Activated CD8-positive, alpha-beta T cell treated with anti-CD3 and anti-CD28 coated beads, Interleukin-2, amount 10 ng/mL, durations not matched to agents 7 days and 5 days (primary cell): ENCODE measurements around the gene ZFAND2B. TPM values are rescaled to one million over a fixed set of nuclear protein-coding genes. Genes with fewer than 3 reads are reported as not detected.
"Not testable (repeated sequence)": the region's sequence is repeated elsewhere in the genome, so short reads cannot be mapped to it uniquely, and the experiment has no call there.

Experiments
- ATAC-seq: fragments of 150-1000 bp; cut with Tn5 transposase; one replicate; pipeline ENCODE4 v1.10.0; 2021; ENCODE audit warnings: moderate library complexity
- CTCF ChIA-PET: fragments of 350-600 bp; sonication (Branson Sonifier 250); formaldehyde crosslinking; loops from one replicate; lab custom pipeline; 2021; ENCODE audit warnings: antibody characterized with exemption; lab: Charles Lee
- POLR2A ChIA-PET: fragments of 350-600 bp; sonication (Branson Sonifier 250); formaldehyde crosslinking; loops from one replicate; lab custom pipeline; 2021; ENCODE audit warnings: antibody characterized with exemption; lab: Charles Lee
- DNase-seq: peaks from one replicate; pipeline ENCODE4 v3.0.0-alpha.2; 2020
- H3K27ac Mint-ChIP-seq: one replicate; pipeline ENCODE4 v1.8.0; 2021; ENCODE audit warnings: mild to moderate bottlenecking, mixed read lengths
- H3K27me3 Mint-ChIP-seq: one replicate; pipeline ENCODE4 v1.8.0; 2021; ENCODE audit warnings: low read depth, mixed read lengths
- H3K36me3 Mint-ChIP-seq: one replicate; pipeline ENCODE4 v1.8.0; 2021; ENCODE audit warnings: low read depth, mixed read lengths
- H3K4me1 Mint-ChIP-seq: one replicate; pipeline ENCODE4 v1.8.0; 2021; ENCODE audit warnings: low read depth, mixed read lengths
- H3K4me3 Mint-ChIP-seq: one replicate; pipeline ENCODE4 v1.8.0; 2021; ENCODE audit warnings: mild to moderate bottlenecking, mixed read lengths
- H3K9me3 Mint-ChIP-seq: one replicate; pipeline ENCODE4 v1.8.0; 2022; ENCODE audit warnings: mixed read lengths; ENCODE audit not compliant: insufficient read depth
- total RNA-seq, 2 experiments: library from RNA; stranded (reverse); gene quantifications; one replicate each; pipeline ENCODE4 v1.2.3, GENCODE V29; 2021

The ZFAND2B gene
- total RNA-seq, 2 experiments from 2014 or later = 57.0 to 59.5 TPM

DNA sequence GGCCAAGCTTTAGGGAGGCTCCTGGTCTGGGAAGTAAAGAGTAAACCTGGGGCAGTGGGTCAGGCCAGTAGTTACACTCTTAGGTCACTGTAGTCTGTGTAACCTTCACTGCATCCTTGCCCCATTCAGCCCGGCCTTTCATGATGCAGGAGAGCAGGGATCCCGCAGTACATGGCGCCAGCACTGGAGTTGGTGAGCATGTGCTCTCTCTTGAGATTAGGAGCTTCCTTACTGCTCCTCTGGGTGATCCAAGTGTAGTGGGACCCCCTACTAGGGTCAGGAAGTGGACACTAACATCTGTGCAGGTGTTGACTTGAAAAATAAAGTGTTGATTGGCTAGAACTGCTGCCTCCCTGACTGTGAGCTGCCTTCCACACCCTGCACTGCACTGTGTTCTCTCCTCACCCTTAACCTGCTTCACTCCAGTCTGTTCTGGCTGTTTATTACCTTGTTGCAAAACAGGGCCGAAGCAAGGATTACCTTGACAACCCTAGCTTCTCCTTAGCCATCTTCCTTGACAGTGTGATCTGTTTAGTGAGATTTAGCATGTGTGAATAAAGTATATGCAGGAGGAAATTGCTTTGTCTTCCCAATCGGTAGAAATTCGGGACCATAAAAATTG, 23.3 kb upstream of the ZFAND2B start:
- ChIA-PET CTCF (interaction anchor here (1.9 to 2.7 kb wide), 4 partner anchors 10 to 112 kb away, joined by 8 to 14 read pairs (median 12); partner anchors contain the start of genes NHEJ1 and ZFAND2B), POLR2A (interaction anchor here (0.9 to 4.4 kb wide), 5 partner anchors 10 to 72 kb away, joined by 3 to 37 read pairs (median 6); partner anchors contain the start of gene ZFAND2B)
- Mint-ChIP-seq H3K27me3 (no peaks in the 10 kb centered on the region), H3K4me3 (peak overlapping the region; percentile 60), H3K36me3 (peaks cover 76% of the 10 kb centered on the region), H3K4me1 (peaks cover 61% of the 10 kb centered on the region), H3K9me3 (no peaks in the 10 kb centered on the region), H3K27ac (peak overlapping the region; percentile 88)
- DNase-seq (no peak), ATAC-seq (no peak)

DNA sequence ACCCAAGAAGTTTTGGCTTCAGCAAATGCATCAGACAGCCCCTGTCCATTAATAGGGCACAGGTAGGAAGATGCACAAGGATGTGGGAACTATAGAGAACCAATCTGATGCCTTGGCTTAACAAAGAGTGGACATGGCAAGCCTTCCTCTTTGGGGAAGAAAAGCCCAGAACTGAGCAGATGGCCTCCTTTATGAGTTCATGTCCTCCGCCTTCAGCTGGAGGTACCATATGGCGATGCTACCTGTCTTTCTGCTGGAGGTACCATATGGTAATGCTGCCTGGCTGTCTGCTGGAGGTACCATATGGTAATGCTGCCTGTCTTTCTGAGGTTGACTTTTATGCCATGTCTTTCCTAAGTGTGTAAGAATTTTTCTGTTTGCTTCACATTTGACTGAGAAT, 22.5 kb upstream of the ZFAND2B start:
- ATAC-seq (no peak), DNase-seq (no peak)
- no peaks in the 10 kb centered on the region for H3K9me3 Mint-ChIP-seq
- no peaks in the 10 kb centered on the region for H3K27me3 Mint-ChIP-seq
- ChIA-PET POLR2A (interaction anchor here (3.0 kb wide), 1 partner anchor 17 kb away, joined by 27 read pairs; no protein-coding TSS in a partner anchor), CTCF (interaction anchor here (1.3 to 1.4 kb wide), 2 partner anchors 14 to 25 kb away, joined by 3 read pairs; no protein-coding TSS in a partner anchor)
- peaks cover 72% of the 10 kb centered on the region for H3K36me3 Mint-ChIP-seq
- H3K4me1 Mint-ChIP-seq = peaks cover 59% of the 10 kb centered on the region
- H3K27ac Mint-ChIP-seq = no peak overlapping the region
- no peak overlapping the region for H3K4me3 Mint-ChIP-seq

DNA sequence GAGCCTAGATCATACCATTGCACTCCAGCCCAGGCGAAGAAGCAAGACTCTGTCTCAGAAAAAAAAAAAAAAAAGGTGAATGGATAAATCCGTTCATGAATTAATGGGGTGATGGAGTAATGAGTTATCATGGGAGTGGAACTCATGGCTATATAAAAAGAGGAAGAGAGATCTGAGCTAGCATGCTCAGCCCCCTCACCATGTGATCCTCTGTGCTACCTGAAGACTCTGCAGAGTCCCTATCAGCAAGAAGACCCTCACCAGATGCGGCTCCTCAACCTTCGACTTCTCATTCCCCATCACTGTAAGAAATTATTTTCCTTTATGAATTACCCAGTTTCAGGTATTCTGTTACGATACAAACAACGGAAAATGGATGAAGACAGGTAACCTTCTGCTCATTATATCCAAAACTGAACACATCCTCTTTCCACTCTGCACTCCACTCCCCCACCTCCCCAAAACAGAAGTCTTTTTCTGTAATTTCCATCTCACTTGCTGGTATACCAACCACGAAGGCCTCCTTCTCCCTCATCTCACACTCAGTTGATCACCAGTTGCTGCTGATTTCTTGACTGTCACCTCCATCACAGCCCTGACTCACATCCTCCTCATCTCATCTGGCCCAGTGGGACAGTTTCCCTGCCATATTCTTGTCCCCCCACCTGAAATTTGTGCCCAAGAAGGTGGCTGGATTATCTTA, 19.7 kb upstream of the ZFAND2B start:
- CTCF ChIA-PET = no interaction called here

DNA sequence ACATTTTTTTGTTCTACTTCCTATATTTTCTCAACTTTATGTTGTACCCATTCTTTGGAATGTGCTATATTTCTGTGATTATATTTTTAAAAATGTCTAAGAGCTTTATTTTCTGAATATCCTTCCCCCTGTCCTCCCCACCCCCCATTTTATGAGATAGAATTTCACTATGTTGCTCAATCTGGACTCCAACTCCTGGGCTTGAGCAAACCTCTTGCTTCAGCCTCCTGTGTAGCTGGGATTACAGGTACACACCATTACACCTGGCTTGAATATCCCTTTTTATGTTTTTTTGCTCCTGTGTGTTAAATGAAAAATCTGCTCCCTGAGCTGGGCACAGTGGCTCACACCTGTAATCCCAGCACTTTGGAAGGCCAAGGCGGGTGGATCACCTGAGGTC, 9.2 kb upstream of the ZFAND2B start:
- no peak for ATAC-seq
- ChIA-PET CTCF (interaction anchor here (0.8 to 3.0 kb wide), 5 partner anchors 9 to 98 kb away, joined by 3 to 10 read pairs (median 3); partner anchors contain the start of gene ZFAND2B), POLR2A (interaction anchor here (1.6 kb wide), 1 partner anchor 9 kb away, joined by 7 read pairs; no protein-coding TSS in a partner anchor)
- peaks cover 19% of the 10 kb centered on the region for H3K4me1 Mint-ChIP-seq
- no peak overlapping the region for H3K27ac Mint-ChIP-seq
- H3K36me3 Mint-ChIP-seq = peaks cover 9% of the 10 kb centered on the region
- H3K9me3 Mint-ChIP-seq = peaks cover 4% of the 10 kb centered on the region
- no peak overlapping the region for H3K4me3 Mint-ChIP-seq
- no peaks in the 10 kb centered on the region for H3K27me3 Mint-ChIP-seq
- DNase-seq = no peak

More for the DNA sequence above, 19.7 kb upstream of the ZFAND2B start:
- Mint-ChIP-seq H3K36me3 (peaks cover 45% of the 10 kb centered on the region), H3K27me3 (no peaks in the 10 kb centered on the region), H3K4me3 (no peak overlapping the region), H3K27ac (no peak overlapping the region), H3K9me3 (no peaks in the 10 kb centered on the region), H3K4me1 (peaks cover 31% of the 10 kb centered on the region)
- DNase-seq (no peak), ATAC-seq (no peak)
- POLR2A ChIA-PET = no interaction called here

- H3K36me3 Mint-ChIP-seq = peaks cover 17% of the 10 kb centered on the region
Observed at GRCh38 chr2:219198974-219199373, 7.6 kb upstream of the ZFAND2B start.

GRCh38 chr2:219199470-219200211, 6.9 kb upstream of the ZFAND2B start:
- ChIA-PET POLR2A (interaction anchor here (0.8 to 1.8 kb wide), 11 partner anchors 11 to 188 kb away, joined by 3 to 27 read pairs (median 5); partner anchors contain the start of genes ABCB6, ANKZF1, ATG9A and CNPPD1), CTCF (interaction anchor here (0.9 to 2.6 kb wide), 10 partner anchors 8 to 95 kb away, joined by 3 to 12 read pairs (median 4); partner anchors contain the start of genes DNAJB2 and NHEJ1)
- no peak for DNase-seq
- H3K27ac Mint-ChIP-seq = peak overlapping the region; percentile 76
- H3K9me3 Mint-ChIP-seq = peaks cover 8% of the 10 kb centered on the region
- peaks cover 20% of the 10 kb centered on the region for H3K36me3 Mint-ChIP-seq
- no peaks in the 10 kb centered on the region for H3K27me3 Mint-ChIP-seq
- peak overlapping the region; percentile 34 for H3K4me3 Mint-ChIP-seq
- H3K4me1 Mint-ChIP-seq = peaks cover 20% of the 10 kb centered on the region
- peak; percentile 33 for ATAC-seq

More at GRCh38 chr2:219198974-219199373, 7.6 kb upstream of the ZFAND2B start:
- ChIA-PET CTCF (interaction anchor here (1.0 to 2.6 kb wide), 5 partner anchors 7 to 40 kb away, joined by 3 to 12 read pairs (median 7); partner anchors contain the start of gene NHEJ1), POLR2A (no interaction called here)
- Mint-ChIP-seq H3K27ac (no peak overlapping the region), H3K27me3 (no peaks in the 10 kb centered on the region), H3K9me3 (peaks cover 4% of the 10 kb centered on the region), H3K4me1 (peaks cover 19% of the 10 kb centered on the region), H3K4me3 (no peak overlapping the region)
- DNase-seq (no peak), ATAC-seq (no peak)

DNA sequence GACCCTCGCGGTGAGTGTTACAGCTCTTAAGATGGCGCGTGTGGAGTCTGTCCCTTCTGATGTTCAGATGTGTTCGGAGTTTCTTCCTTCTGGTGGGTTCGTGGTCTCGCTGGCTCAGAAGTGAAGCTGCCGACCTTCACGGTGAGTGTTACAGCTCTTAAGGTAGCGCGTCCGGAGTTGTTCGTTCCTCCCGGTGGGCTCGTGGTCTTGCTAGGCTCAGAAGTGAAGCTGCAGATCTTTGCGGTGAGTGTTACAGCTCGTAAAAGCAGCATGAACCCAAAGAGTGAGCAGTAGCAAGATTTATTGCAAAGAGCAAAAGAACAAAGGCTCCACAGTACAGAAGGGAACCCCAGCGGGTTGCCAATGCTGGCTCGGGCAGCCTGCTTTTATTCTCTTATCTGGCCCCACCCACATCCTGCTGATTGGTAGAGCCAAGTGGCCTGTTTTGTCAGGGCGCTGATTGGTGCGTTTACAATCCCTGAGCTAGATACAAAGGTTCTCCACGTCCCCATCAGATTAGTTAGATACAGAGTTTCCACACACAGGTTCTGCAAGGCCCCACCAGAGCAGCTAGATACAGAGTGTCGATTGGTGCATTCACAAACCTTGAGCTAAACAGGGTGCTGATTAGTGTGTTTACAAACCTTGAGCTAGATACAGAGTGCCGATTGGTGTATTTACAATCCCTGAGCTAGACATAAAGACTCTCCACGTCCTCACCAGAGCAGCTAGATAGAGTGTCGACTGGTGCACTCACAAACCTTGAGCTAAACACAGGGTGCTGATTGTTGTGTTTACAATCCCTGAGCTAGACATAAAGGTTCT, 5.9 kb upstream of the ZFAND2B start:
- not testable (repeated sequence) for H3K27me3 Mint-ChIP-seq, H3K9me3 Mint-ChIP-seq, ATAC-seq
- peaks cover 20% of the 10 kb centered on the region for H3K36me3 Mint-ChIP-seq
- H3K4me3 Mint-ChIP-seq = peak overlapping the region; percentile 73
- ChIA-PET CTCF (interaction anchor here (0.9 to 2.6 kb wide), 8 partner anchors 9 to 94 kb away, joined by 3 to 12 read pairs (median 6); partner anchors contain the start of gene DNAJB2), POLR2A (interaction anchor here (0.6 to 1.8 kb wide), 15 partner anchors 12 to 187 kb away, joined by 3 to 27 read pairs (median 5); partner anchors contain the start of genes ABCB6, ANKZF1, ATG9A and CNPPD1)
- H3K27ac Mint-ChIP-seq = peak overlapping the region; percentile 95
- H3K4me1 Mint-ChIP-seq = peaks cover 22% of the 10 kb centered on the region
- DNase-seq = peak; percentile 61

GRCh38 chr2:219201331-219201730, 5.3 kb upstream of the ZFAND2B start:
- H3K4me3 Mint-ChIP-seq, H3K27me3 Mint-ChIP-seq, ATAC-seq, DNase-seq, H3K9me3 Mint-ChIP-seq: not testable (repeated sequence)
- Mint-ChIP-seq H3K4me1 (peaks cover 28% of the 10 kb centered on the region), H3K27ac (peak overlapping the region; percentile 95), H3K36me3 (peaks cover 20% of the 10 kb centered on the region)
- ChIA-PET POLR2A (interaction anchor here (1.2 to 1.8 kb wide), 8 partner anchors 12 to 186 kb away, joined by 3 to 27 read pairs (median 6); partner anchors contain the start of genes ABCB6, ANKZF1, ATG9A and CNPPD1), CTCF (interaction anchor here (2.5 to 2.6 kb wide), 2 partner anchors 20 to 30 kb away, joined by 10 to 12 read pairs; no protein-coding TSS in a partner anchor)

DNA sequence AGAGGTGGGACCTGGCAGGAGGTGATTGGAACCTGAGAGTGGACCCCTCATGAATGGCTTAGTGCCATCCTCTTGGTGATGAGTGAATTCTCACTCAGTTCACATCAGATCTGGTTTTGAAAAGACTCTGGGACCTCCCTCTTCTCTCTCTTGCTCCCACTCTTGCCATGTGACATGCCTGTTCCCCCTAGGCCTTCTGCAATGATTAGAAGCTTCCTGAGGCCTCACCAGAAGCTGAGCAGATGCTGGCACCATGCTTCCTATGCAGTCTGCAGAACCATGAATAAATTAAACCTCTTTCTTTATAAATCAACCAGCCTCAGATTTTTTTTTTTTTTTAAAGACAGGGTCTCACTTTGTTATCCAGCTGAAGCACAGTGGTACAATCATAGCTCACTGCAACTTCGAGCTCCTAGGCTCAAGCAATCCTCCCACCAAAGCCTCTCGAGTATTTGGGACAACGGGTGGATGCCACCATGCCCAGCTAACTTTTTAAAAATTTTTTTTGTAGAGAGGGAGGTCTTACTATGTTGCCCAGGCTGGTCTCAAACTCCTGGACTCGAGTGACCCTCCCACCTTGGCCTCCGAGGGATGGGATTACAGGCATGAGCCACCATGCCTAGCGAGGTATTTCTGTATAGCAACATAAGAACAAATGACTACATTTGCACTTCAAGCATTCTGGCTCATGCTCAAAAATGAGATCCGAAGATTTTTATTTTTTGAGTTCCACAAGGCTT, 2.0 kb upstream of the ZFAND2B start:
- POLR2A ChIA-PET = interaction anchor here (0.6 kb wide), 1 partner anchor 44 kb away, joined by 3 read pairs; the partner anchor contains the start of gene NHEJ1
- peaks cover 45% of the 10 kb centered on the region for H3K36me3 Mint-ChIP-seq

More for the DNA sequence above, 2.0 kb upstream of the ZFAND2B start:
- ATAC-seq (no peak), DNase-seq (no peak)
- H3K4me1 Mint-ChIP-seq = peaks cover 50% of the 10 kb centered on the region
- H3K4me3 Mint-ChIP-seq = no peak overlapping the region
- CTCF ChIA-PET = interaction anchor here (1.7 kb wide), 1 partner anchor 74 kb away, joined by 3 read pairs; the partner anchor contains the start of gene DNAJB2
- no peak overlapping the region for H3K27ac Mint-ChIP-seq
- no peaks in the 10 kb centered on the region for H3K27me3 Mint-ChIP-seq
- H3K9me3 Mint-ChIP-seq = peaks cover 9% of the 10 kb centered on the region
